ENCODE data around the gene ELL.
"Not testable (repeated sequence)": the region's sequence is repeated elsewhere in the genome, so short reads cannot be mapped to it uniquely, and the experiment has no call there.

- TF ChIP-seq CTCF, POLR2A (IDR thresholded peaks at IDR 0.05): not testable (repeated sequence)
These were observed 18.3 kb upstream of the ELL start for GRCh38 chr19:18540200-18540599.

Measured in transverse colon (tissue), 3 donors.